Activated gamma-delta T cell treated with Interleukin-2 at 50 U/mL for 16 hours (primary cell): Measurements from ENCODE around the gene MIER3.

Experiments
- DNase-seq: peaks from one replicate; pipeline ENCODE4 v3.0.0-alpha.2; 2020

MIER3 gene

DNA sequence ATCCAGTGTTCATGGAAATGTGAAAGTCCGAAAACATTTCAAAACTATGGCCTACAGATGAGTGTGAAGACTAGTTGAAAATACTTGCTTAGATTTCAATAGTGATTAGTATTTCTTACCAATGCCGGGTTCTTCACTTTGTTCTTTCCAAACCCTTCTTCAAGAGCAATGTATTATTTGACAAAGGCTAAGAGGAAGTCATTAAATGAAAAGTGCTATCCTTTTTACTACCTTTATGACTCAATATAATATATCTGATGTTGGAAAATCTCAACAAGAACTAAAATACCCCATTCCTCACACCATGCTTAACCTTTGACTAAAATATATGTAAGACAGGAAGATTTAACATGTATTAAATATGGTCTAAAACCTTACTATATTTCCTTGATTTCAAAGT, 6.7 kb upstream of the MIER3 start:
- no peak for DNase-seq

DNA sequence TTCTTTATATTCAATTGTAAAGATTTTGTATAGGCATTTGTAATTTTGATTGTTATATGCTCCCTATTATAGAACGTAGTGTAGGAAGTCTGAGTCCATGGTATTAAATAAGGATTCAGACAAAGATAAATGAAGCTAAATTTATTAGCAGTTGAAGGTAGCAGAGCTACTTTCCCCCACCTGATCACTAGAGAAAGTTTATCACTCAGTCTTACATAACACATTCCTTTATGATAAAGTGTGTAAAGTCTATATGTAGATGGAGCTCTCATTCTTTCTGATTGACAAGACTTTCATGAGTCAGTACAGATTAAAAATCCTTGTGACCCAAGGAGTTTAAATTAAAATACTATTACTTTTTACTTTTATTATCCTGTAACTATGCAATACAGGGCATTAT, 2.3 kb upstream of the MIER3 start:
- DNase-seq, result no peak

DNA sequence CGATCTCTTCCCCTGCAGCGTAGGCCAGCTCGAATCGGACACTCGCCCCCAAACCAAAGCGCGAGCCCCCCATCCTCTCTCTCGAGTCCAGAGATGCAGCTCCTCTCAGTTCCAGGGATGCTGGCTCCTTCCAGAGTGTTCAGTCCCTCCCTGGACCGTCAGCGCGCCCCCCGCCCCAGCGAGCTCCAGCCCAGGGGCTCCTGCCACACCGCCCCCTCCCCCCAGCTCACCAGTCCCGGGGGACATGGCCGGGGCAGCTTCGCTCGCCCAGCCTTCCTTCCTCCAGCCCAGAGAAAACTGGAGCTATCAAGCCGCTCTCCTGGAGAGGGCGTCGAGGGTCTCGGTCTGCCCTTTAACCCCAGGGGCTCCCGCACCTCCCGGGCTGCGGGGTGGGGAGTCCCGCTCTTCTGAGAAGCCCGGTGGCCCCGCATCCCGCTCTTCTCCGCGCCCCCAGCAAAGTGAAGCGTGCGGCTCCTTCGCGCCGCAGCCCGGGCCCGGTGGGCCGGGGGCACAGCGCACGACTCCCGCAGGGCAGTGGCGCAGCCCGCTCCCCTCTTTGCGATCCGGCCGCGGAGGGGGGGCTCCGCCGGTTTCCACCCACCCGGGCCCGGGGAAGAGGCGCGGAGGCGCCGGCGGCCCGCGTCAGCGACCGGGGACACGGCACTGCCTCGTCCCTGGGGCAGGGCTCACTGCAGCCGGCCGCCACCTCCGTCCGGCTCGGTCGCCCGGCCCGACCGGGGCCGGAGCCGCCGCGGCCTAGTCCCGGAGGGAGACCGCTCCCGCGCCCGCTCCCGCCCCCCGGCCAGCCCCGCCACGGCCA, 587 bp downstream of the MIER3 start:
- peak; percentile 4 for DNase-seq

DNA sequence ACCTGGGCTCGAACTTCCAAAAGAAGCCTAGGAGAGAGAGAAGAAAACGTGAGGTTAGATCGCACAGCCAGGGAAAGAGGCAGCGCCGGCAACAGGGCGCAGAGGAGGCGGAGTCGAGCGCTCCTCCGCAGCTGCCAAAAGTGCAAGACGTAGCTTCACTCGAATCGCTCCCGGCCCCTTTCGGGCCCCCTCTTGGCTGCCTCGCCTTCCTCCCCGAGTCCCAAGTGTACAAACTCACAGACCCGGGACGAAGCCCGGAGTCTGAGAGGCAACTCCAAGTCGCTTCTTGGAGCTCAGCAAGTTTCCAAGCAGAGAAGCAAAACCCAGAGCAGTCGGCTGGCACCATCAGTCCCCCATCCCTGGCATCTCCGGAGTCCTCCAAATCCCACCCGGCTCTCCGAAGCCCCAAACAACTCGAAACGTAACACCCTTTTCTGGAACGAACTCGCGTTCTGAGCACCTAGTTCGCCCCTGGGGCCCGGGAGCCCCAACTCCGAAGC, 1.2 kb downstream of the MIER3 start:
- DNase-seq, result peak; percentile 41

DNA sequence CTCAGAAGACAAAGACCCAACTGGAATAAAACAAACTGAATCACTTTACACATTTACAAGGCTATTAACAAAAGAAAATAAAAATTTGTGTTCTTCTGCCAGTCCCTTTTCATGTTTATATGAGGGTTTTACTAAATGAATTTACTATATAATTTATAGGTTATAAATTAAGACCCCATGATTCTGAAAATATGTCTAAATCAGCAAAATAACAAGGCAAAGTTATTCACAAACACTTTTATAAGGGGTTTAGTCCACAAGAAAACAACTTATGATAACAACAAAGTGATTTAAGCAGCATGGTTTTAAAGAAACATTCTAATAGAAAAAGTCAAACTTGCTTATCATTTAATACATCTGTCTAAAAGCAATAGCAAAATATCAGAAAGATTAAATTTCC, 4.9 kb downstream of the MIER3 start:
- DNase-seq, result no peak

DNA sequence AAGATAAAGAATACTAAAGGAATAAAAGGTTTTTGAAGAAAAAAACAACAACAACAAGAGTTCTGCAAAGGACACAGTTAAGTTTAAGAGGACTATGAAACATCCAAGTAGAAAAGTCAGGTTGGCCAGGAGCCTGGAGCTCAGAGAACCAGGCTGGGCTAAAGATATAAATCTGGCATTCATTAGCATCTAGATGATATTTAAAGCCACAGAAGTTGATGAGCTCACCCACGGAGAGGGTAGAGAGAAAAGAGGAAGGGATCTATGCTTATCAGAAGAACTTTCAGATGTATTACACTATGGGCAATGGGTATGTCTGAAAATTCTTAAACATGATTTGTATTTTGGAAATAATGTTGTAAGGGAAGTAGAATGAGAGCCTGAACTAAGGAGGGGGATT, 9.9 kb downstream of the MIER3 start:
- DNase-seq, result no peak

DNA sequence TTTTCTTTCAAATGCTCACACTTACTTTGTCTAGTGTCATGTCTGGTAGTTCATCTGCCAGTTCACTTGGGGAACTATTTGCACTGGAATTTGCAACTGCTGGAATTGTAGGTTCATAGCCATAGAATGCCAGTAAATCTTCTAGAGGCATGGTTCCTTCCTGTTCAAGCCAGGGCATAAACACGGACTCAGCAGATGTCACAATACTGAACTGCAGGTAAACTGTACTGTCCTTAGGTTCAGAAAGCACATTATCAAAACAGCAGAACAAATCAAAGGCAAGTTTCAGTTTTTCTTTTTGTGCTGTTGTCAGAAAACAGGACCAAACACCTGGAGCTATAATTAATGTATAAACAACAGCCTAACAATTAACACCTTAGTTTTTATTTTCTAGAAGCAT, 13.1 kb downstream of the MIER3 start:
- no peak for DNase-seq

DNA sequence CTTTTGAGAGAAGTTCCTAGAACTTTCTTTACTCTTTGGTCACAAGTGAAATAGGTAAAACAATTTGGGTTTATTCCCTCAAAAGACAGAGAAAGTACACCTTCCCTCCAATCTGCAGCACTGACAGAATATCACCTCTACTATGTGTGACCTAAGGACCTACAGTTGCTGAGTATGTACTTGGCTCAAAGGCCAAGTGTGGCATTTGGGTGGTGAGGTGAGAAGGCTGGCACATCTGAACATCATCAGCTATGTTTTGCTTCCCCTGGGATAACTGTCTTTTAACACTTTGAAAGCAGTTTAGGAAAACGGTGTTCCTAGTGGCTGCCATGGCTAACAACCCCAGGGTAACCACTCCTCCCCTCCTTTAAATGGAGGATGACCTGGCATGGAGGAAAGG, 17.6 kb downstream of the MIER3 start:
- no peak for DNase-seq

DNA sequence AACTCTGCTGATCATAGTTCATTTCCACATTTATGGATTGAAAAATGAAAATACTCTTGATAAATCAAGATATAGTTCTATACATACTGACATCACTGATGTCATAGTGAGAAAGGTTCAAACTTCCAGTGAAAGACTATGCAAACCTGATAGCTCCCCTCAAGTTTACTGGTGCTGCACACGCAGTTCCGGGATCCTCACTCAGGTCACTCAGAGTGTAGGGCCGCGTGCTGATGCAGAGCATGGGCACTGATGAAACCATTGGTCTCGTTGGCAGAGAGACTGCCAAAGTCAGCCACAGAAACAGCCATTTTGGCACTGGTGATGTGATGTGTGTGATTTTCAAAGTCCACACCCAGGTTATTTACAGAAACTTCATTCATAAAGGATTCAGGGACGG, 29.0 kb downstream of the MIER3 start:
- no peak for DNase-seq

DNA sequence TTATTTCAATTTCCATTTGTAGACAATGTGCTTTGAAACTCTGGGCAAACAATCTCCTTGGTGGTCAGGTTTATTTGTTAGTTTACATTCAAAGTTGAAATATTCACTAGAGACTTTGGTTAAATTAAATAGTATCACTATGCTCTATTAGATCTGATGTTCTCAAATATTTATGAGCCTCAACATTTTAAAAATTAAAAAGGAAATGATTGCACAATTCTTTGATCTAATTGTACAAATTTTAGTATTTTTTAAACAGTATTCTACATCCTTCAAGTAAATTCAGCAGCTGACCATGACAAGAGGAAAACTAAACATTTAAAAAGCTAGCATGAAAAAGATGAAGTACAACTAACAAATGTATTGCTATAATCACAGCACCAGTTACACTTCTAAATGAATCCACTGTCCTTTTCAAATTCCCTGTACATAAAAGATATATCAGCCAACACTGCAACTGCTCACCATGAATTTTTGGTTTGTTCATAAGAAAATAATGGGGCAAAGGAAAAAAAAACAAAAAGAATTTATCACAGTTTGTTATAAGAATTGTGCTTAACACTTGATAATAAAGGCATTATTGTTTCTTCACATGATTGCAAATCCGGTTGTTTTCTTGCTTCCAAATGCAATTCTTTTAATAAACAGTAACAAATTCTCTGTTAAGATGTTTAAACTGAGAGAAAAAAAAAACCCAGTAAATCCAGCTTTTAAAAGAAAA, 31.8 kb downstream of the MIER3 start:
- no peak for DNase-seq

DNA sequence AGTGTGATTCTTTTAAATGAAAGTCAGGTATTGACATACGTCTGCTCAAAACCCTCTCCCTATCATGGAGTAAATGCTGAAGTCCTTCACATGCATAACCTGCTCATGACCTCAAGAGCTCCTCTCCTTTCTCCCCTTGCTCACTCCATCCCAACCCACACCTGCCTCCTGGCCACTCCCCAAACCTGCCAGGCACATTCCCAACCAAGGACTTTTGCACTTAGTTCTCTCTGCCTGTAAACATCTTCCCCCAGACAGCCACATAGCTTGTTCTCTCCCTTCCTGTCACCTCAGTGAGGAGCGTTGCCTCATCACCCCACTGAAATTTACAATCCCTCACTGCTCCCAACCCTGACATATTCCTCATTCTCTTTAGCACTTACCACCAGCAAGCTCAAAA, 33.9 kb downstream of the MIER3 start:
- DNase-seq, result no peak

DNA sequence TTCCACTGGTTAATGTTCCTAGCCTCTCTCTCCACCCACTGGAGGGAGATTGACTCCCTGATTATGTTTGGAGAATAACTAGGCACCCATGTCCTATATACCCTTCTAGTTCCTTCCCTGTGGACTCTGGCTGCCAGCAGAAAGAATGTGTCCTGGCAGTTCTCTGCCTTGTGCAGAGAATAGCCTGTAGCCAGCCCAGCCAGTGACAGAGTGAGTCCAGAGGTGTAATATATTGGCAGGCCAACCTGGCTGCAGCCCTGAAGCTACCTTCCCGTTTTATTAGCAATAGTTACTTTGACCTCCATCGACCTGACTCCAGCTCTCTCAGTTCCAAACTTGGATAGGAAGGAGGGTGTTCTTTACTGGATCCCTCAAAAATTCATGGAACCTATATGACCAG, 34.4 kb downstream of the MIER3 start:
- DNase-seq, result no peak

DNA sequence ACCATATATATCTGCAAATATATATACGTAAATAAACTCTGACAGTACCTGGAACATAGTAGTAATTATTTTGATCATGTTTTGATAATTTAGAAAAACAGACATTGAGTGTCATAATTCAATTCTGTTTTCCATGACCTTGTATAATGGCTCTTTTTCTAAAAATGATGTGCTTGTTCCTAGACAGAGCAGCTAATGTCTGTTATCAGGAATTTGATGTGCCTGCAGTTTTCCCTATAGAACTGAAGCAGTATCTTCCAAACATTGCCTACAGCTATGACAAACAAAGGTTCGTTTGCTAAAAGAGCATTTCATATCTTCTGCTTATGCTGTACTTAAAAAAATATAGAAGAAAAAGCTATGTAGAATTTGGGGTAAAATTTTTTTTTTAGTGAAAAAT, 37.2 kb downstream of the MIER3 start:
- DNase-seq, result no peak

DNA sequence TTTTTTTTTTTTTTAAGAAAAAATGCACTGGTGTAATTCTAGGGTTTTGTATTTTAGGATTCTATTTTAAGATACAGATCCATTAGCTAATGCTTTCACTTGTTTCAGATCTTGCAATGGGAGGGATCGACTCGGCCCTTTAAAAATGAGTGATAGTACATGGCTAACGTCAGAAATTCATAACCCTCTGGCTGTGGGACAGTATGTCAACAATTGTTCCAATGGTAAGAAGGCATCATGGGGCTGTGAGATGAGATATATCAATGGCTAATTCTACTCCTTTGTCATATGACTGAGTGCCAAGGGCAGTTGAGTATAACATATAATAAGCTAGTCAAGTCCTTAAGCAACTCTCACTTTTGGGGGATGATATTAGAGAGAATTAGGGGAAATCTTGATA, 38.2 kb downstream of the MIER3 start:
- no peak for DNase-seq

DNA sequence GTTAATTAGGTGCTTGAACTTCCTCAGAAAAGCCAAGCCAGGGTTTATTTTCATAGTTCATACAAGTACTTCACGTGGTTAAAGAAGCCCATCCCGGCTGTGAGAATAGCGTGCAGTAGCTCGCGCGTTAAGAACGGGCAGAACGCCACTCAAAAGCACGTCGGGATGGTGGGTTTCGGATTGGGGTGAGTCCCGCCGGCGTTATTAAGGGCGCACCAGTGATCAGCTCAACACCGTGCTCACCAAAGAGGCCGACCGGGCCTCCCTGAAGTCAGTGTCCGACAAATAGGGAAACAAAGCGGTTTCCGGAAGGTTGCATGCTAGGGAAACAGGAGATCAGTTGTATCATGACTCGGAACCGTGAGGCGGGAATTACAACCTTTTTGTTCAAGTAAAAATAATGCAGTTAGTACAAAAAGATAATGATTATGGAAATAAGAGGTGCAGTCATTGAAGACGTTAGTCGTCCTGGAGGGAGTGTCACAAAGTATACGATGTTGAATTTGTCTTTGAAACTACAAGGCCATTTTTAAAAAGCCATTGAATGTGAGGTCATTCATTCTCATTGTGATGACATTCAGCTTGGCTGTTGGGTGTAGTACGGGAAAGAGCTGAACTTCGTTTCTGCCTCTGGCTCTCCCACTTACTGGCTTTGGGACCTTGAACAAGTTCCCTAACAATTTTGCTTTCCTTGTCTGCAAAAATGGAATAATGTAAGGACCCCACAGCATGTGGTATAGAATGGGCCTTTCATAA, 41.5 kb downstream of the MIER3 start:
- peak; percentile 26 for DNase-seq

DNA sequence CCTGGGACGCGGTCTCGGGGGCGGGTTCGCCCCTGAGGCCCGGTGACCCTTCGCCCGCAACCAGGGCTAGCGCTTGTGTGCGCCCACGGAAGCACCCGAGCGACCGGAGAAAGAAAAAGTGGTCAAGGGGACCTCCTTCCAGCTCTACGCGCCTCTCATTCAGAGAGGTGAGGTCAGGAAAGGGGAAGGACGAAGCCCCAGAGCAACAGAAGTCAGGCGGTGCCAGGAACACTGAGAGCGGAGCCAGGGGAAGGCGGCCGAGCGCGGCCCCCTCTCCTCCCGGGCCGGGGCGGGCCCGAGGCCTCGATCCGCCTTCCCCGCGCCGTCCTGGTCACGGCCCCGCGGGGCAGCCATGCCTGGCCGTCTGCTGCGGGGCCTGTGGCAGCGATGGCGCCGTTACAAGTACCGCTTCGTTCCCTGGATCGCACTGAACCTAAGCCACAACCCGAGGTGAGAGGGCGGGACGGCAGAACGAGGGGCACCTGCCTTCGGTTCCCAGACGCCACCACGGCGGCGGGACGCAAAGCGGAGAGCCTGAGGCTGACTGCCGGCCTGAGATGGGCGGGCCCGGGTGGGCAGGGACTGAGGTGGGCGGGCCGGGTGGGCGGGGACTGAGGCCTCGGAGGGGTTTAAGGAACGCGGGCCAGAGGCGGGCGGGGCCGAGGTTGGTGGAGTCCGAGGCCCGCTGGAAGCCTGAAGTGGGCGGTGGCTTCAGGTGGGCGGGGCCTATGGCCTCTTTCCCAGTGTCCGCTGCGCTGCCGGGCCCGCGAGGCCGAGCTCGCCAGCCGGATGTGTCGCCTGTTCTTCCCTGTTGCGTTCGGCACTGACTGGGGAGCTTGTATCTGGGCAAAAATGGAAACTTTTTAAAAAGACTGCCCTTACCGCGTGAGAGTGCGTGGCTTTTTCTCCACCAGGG, 42.4 kb downstream of the MIER3 start, which contains the start of gene SETD9:
SETD9 (plus strand) TSS at position 303 of the 916 bp plus-strand sequence; CDS start at position 353, 50 bp downstream.
- DNase-seq, result peak; percentile 86

DNA sequence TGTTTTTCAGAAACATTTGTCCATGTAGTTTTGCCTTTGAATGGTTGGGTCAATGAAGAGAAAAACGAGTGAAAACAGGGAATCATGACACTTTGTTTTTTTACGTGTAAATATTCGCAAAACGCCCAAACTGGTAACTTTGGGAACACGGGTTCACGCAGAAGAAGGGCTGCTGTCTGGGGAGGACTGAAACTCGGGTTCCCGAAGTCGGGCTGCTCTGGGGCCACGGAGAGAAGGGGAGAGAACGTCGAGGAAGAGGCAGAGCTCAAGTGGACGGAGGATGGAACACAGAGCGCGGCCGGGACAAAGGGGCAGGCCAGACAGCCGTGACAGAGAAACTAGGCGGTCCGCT, 43.0 kb downstream of the MIER3 start:
- no peak for DNase-seq

DNA sequence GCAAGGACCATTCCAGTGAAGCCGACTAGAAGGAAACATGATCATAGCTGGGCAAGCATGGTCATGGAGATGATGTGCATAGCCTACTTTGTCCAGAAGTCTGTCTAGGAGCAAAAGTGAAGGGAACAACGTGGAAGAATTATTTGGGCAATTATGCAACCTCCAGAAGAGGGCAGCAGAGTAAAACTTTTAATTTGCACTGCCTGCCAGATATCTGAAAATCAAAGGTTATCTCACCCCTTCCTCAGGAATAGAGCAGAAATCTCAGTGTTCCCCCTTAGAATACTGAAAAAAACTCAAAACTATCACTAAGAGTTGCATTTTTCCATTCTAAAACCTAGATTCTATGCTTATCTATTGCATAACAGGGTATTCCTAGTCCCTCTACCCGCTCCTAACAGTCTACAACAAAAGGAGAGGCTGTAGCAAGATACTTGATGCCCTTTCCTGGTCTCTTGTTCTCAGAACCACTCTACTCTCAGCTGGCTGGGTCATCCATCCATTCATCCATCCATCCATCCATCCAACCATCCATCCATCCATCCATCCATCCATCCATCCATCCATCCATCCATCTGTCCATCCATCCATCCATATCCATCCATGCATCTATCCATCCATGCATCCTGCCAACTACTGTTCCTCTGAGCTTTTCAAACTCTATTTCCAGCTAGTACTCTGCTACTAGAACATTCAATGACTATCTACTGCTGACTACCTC, 50.9 kb downstream of the MIER3 start:
- DNase-seq, result peak; percentile 21

DNA sequence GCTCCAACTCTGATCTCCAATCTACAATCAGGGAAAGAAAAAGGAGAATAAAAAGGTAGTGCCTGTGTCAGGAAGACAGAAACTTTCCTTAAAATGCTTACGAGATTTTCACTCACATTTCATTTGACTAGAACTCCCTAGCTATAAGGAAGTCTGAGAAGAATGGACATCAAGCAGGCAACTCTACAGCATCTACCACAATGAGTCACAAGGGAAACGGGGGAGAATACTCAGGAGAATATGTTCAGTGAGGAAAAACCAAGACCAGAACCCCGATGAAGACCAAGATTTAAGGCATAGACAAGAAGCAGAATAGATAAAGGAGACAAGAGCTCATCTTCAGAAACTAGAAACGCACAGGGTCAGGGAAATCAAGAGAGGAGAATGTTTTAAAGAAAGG, 51.5 kb downstream of the MIER3 start:
- DNase-seq, result no peak

DNA sequence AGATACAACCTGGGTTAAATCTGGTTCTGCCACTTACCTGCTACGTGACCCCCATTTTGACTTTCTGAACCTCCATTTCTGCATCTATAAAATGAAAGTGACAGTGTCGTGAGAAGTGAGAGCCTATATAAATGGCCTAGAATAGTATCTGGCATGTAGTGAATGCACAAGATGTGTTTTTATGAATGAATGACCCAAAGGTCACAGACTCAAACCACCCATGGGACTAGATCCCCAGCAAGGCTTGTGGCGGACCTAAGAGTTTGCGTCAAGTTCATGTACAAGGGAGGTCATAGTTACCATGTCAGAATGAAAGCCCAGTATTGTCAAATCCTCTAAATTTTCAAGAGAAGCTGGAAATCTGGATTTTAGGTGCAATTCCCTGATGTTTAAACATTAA, 53.7 kb downstream of the MIER3 start:
- DNase-seq, result no peak

DNA sequence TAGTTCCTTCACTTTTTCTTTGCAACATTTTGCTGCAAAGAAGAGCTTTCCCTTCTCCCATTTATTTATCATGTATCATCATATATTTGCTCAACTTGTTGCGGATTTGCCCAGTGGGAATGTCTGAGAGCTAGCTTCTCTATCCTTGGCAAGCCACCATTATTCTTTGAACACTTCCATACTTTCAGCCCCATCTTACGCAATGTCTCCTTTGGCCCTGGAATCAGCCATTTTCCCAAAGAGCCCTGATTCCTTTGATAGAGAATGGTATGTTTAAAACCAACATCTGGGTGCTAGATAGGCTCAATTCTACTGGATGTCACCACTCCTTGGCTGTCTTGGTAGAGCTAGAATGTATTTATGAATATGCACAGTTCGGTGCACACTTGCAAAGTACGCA, 55.2 kb downstream of the MIER3 start:
- DNase-seq, result no peak
